NCI-H82 (cell line): ENCODE data around the gene TFF3.

Experiments used
- DNase-seq: peaks from one replicate; lab custom pipeline; 2025; lab: John Stamatoyannopoulos, UW

Gene TFF3, protein sequence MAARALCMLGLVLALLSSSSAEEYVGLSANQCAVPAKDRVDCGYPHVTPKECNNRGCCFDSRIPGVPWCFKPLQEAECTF

GRCh38 chr21:42315296-42315891 is at the start of gene TFF3:
Gene TFF3, minus strand, starts transcription at chr21:42315409. Its CDS starts 35 bp downstream, at chr21:42315374.
- DNase-seq: no peak

DNA sequence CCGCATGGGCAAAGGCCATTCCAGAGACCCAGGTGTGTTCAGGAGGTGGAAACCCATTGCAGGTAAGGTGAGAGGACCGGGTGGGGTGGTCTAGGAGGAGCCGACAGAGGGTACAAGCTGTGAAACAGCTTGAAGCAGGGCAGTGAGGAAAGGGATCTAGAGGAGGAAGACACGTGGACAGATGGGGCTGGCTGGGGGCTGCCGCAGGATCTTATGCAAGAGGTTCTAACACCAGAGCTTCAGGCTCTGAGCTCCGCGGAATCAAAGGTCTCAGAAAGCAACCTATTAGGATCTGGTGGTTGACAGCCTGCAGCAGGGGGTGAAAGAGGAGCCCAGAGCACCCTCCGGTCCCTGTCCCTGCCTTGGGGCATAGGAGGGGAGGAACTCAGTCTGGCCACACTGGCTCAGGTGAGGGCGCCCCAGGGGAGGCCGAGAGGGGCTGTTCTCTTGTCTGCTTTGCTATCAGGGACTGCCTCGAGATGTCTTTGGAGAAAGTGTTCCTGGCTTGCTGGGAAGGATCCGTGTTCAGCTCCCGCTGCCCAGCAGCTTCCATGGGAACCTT is 49.2 kb upstream of the TFF3 start:
- no peak for DNase-seq

DNA sequence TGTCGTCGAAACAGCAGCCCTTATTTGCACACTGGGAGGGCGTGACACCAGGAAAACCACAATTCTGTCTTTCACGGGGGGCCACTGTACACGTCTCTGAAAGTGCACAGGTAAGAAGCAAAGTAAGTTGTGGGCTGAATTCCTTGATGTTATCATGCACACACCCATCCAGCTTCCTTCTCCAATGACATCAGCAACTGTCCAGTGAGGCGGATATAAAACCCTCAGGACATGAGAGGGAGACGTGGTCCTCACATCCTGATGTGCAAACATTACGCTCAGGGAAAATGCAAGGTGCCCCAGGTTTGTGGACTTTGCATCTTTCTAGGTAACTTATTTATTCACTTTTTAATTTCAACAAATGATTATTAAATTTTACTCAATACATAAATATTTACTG is 48.1 kb upstream of the TFF3 start:
- DNase-seq: no peak

GRCh38 chr21:42362700-42363099 is 47.5 kb upstream of the TFF3 start:
- DNase-seq: no peak

GRCh38 chr21:42362198-42362597 is 47.0 kb upstream of the TFF3 start:
- DNase-seq: no peak

- DNase-seq: peak; percentile 77
Measured at GRCh38 chr21:42361286-42361685, 46.1 kb upstream of the TFF3 start.

- DNase-seq: peak; percentile 34
Measured at GRCh38 chr21:42360317-42360716, 45.1 kb upstream of the TFF3 start.

DNA sequence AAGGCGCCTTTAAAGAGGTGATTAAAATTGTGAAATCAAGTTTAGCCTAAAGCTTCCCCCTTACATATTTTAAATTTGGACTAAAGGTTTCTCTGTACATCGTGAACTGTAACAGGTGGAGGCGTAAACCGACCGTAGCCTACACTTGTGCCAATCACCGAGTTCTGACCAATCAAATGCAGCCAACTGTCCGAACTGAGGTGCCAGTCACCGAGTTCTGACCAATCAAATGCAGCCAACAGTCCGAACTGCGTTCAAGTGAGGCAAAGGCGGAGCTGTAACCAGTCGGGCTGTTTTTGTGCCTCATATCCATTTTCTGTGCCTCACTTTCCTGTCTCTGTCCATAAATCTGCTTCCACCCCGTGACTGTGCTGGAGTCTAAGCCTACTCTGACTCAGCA is 43.7 kb upstream of the TFF3 start:
- DNase-seq: no peak

GRCh38 chr21:42358261-42358660 is 43.1 kb upstream of the TFF3 start:
- no peak for DNase-seq

DNA sequence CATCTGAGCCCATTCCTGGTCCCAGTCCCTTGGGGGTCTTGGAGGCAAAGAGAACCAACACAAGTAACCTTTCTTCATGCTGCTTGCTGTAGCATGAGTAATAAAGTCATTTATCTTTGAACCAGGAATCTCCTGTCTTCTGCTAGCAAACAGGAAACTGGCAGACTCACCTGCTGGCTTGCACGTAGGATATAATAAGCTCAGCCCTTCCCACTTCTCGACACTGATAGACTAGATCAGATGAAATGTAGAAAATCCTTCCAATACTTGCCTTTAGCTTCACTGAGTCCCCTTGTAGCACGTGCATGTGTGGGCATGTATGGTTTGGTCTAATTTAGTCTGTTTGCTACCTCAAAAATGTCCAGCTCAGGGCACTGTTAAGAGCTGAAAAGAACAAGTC is 42.1 kb upstream of the TFF3 start:
- no peak for DNase-seq

DNA sequence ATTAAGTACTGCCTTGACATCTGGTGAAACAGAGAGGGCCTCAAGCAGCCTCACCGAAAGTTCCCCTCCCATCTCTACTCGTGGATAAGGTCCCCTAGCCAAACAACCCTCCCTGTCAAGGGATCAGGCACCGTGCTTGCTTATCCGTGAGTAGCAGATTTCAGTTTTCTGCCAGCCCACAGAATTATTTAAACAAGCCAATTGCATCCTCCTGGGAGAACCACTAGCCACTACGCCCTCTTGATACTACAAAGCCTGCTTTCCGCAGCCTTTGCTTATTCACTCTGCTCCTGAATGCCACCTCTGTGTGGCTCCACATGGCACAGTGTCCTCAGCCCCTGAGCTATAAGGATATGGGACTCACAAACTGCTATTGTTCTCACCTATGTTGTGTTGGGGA is 41.4 kb upstream of the TFF3 start:
- DNase-seq: no peak

DNA sequence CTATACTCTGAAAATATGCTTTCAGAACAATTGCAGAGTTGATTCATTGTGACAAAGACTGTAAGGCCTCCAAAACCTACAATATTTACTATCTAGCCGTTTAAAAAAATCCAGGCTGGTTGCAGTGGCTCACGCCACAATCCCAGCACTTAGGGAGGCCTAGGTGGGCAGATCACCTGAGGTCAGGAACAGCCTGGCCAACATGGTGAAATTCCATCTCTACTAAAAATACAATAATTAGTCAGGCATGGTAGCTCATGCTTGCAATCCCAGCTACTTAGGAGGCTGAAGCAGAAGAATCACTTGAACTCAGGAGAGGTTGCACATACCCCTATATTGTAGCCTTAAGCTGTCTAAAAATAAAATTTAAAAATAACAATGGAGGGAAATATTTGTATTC is 40.8 kb upstream of the TFF3 start:
- DNase-seq: no peak

- no peak for DNase-seq
Measured at GRCh38 chr21:42353623-42354022, 38.4 kb upstream of the TFF3 start.

DNA sequence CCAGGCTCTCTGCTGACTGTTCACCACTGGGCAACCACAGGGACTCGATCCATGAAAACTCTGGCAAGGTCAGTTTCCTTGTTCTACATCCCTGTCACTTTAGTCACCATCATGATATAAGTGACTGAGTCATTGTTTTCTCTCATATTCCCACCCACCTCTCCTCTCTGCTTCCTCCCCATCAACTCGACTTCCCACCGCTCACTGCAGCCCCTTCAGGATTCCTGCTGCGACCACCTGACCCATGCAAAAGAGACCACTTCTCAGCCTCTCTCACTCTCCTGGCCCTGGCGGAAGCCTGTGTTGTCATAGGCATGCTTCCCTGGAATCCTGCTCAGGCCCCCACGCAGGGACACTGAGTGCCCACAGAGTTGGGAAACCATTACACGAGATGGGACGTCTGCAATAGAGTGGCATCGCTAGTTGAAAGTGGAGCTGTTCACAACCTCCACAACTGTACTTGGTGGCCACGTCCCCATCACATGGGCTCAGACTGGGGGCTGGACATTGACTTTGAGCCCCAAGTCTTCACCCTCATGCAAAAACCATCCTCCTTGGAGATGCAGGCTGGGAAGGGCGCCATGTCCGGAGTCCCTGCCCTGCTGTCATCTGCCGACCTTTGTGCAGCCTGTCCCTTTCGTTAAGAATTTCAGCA is 37.4 kb upstream of the TFF3 start:
- no peak for DNase-seq

DNA sequence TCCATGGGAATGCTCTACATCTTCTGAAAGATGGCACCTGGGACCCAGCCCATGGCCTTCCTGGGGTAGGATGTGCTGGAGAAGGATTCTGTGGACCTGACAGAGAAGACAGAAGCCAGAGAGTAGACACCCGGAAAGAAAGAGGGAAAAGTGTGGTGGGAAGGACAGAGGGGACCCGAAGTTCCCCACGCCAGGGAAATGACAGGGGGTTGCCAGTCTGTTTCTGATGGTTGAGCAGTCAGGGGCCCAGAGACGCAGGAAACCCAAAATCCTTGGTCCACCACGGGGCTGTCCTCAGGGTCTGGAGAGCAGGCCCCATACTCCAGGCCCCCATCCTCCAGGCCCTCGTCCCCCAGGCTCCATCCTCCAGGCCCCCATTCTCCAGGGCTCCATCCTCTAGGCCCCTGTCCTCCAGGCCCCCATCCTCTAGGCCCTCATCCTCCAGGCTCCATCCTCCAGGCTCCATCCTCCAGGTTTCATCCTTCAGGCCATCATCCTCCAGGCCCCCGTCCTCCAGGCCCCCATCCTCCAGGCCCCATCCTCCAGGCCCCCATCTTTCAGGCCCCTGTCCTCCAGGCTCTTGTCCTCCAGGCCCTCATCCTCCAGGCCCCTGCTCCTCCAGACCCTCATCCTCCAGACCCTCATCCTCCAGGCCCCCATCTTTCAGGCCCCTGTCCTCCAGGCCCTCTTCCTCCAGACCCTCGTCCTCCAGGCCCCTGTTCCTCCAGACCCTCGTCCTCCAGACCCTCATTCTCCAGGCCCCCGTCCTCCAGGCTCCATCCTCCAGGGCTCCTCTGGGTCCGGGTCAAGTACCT is 36.6 kb upstream of the TFF3 start:
- no peak for DNase-seq

DNA sequence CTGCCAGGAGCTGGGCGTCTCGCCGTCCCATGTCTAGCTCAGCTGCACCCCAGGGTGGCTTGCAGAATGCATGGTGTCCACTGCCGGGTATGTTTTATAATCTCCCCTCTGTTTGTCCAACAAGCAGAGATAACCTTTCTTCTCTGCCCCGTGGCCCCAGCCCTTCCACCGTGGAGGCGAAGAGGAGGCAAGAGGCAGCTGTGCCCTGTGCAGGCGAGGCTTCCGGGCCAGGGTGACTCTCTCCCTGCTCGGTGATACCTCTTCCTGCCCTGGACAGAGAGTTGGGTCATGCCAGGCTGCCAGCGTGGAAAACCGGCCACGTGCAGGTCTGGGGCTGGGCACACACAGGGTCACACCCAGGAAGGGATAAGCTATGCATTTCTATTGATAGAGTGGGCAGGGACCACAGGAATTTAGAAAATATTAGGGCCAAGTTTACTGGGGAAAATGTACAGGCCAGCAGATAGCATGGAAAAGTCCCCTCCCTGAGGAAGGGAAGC is 35.8 kb upstream of the TFF3 start, which contains the start of gene TFF2:
Gene TFF2 (minus strand): TSS at position 68 of the 500 bp plus-strand sequence. CDS start 37 bp downstream, at position 31.
- DNase-seq: no peak

GRCh38 chr21:42350318-42350910 is 35.2 kb upstream of the TFF3 start:
- no peak for DNase-seq

- DNase-seq: no peak
Measured at GRCh38 chr21:42349420-42350317, 34.5 kb upstream of the TFF3 start.

DNA sequence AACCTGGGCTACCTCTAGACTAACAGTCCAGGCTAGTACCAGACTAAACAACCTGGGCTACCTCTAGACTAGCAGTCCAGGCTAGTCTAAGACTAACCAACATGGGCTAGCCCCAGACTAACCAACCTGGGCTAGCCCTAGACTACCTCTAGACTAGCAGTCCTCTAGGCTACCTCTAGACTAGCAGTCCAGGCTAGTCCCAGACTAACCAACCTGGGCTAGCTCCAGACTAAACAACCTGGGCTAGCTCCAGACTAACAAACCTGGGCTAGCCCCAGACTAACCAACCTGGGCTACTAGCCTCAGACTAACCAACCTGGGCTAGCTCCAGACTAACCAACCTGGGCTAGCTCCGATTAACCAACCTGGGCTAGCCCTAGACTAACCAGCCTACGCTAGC is 33.6 kb upstream of the TFF3 start:
- no peak for DNase-seq

GRCh38 chr21:42347601-42348327 is 32.6 kb upstream of the TFF3 start:
- no peak for DNase-seq
